NCI-H146 (cell line): ENCODE results near the gene NGFR.
A peak's percentile ranks its signal among the peaks of the same experiment; 100 is the strongest.

Experiments
- DNase-seq: peaks from one replicate; lab custom pipeline; 2025; lab: John Stamatoyannopoulos, UW

The NGFR gene

GRCh38 chr17:49494986-49495841 is at the start of gene NGFR:
Gene NGFR, plus strand, starts transcription at chr17:49495293. Its CDS starts 125 bp downstream, at chr17:49495418.
- peak; percentile 45 for DNase-seq

- DNase-seq, result no peak
Measured at GRCh38 chr17:49445591-49445990, 49.5 kb upstream of the NGFR start.

GRCh38 chr17:49447628-49448302 is 47.3 kb upstream of the NGFR start:
- no peak for DNase-seq

GRCh38 chr17:49450181-49450580 is 44.9 kb upstream of the NGFR start:
- no peak for DNase-seq

- DNase-seq, result no peak
Measured at GRCh38 chr17:49450735-49451134, 44.4 kb upstream of the NGFR start.

- no peak for DNase-seq
Measured at GRCh38 chr17:49452201-49452600, 42.9 kb upstream of the NGFR start.

GRCh38 chr17:49452661-49453060 is 42.4 kb upstream of the NGFR start:
- no peak for DNase-seq

- no peak for DNase-seq
Measured at GRCh38 chr17:49454050-49454449, 41.0 kb upstream of the NGFR start.

GRCh38 chr17:49455272-49455861 is 39.7 kb upstream of the NGFR start:
- DNase-seq, result no peak

- DNase-seq, result no peak
Measured at GRCh38 chr17:49456183-49456965, 38.7 kb upstream of the NGFR start.

- no peak for DNase-seq
Measured at GRCh38 chr17:49457564-49458535, 37.2 kb upstream of the NGFR start.

- DNase-seq, result no peak
Measured at GRCh38 chr17:49459401-49459984, 35.6 kb upstream of the NGFR start.

- DNase-seq, result no peak
Measured at GRCh38 chr17:49460401-49460800, 34.7 kb upstream of the NGFR start.

- DNase-seq, result no peak
Measured at GRCh38 chr17:49461580-49461979, 33.5 kb upstream of the NGFR start.

- DNase-seq, result no peak
Measured at GRCh38 chr17:49464049-49464448, 31.0 kb upstream of the NGFR start.

- no peak for DNase-seq
Measured at GRCh38 chr17:49465331-49465903, 29.7 kb upstream of the NGFR start.

GRCh38 chr17:49466436-49466835 is 28.7 kb upstream of the NGFR start:
- DNase-seq, result no peak

GRCh38 chr17:49467175-49467574 is 27.9 kb upstream of the NGFR start:
- DNase-seq, result no peak

- DNase-seq, result no peak
Measured at GRCh38 chr17:49468811-49469385, 26.2 kb upstream of the NGFR start.
